HUES64 (cell line): ENCODE results near the gene POC1A.
"Not testable (repeated sequence)": the region's sequence is repeated elsewhere in the genome, so short reads cannot be mapped to it uniquely, and the experiment has no call there.

Source experiments
- H3K27ac ChIP-seq: 2 replicates; pipeline ENCODE4 v1.7.0; 2013; ENCODE audit warnings: low read depth, low read length, inconsistent platforms
- H3K27me3 ChIP-seq: 2 replicates; pipeline ENCODE4 v1.6.1; 2013; ENCODE audit warnings: mild to moderate bottlenecking, low read length; ENCODE audit not compliant: insufficient read depth
- H3K36me3 ChIP-seq: 2 replicates; pipeline ENCODE4 v1.6.1; 2013; ENCODE audit warnings: mild to moderate bottlenecking, low read length; ENCODE audit not compliant: insufficient read depth
- H3K4me1 ChIP-seq: 2 replicates; pipeline ENCODE4 v1.6.1; 2013; ENCODE audit warnings: mild to moderate bottlenecking, low read length, moderate library complexity; ENCODE audit not compliant: insufficient read depth
- H3K4me3 ChIP-seq: 2 replicates; pipeline ENCODE4 v1.5.1; 2013; ENCODE audit warnings: mild to moderate bottlenecking, low read length, moderate library complexity
- H3K9ac ChIP-seq: 2 replicates; pipeline ENCODE4 v1.6.1; 2013; ENCODE audit warnings: mild to moderate bottlenecking, low read depth, low read length
- H3K9me3 ChIP-seq: 2 replicates; pipeline ENCODE4 v1.6.1; 2013; ENCODE audit warnings: low read depth, low read length; ENCODE audit not compliant: insufficient read depth
- WGBS: fragments of 150-250, 120-280 bp; methylation state at CpG from one replicate; pipeline ENCODE4 v1.1.7; 2013; ENCODE audit warnings: missing lambda C conversion rate; 5-methylcytosine and 5-hydroxymethylcytosine counted together

Gene POC1A

DNA sequence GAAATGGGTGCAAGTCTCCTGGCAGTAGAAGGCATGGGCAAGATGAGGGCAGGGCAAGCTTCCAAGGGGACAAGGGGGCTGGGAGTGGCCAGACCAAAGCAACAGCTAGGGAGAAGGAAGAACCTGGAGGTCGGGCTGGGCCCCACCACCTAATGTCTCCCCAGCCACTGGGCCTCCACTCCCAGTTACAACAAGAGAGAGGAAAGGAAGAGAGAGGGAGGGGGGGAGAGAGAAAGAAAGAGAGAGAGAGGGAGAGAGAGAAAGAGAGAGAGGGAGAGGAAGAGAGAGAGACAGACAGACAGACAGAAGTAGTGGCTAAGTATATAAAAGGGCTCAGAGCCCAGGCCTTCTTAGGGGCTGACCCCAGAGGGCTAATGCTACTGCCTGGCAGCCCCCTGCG, 104.7 kb downstream of the POC1A start:
- WGBS: 91% methylated on average over 2 of the region's 2 CpGs
- Histone ChIP-seq H3K27me3 (no peaks in the 10 kb centered on the region), H3K27ac (no peak overlapping the region), H3K9me3 (no peaks in the 10 kb centered on the region), H3K36me3 (peaks cover 39% of the 10 kb centered on the region), H3K4me1 (peaks cover 17% of the 10 kb centered on the region; the same call in 1 of the 2 replicates), H3K4me3 (no peak overlapping the region), H3K9ac (no peak overlapping the region)

DNA sequence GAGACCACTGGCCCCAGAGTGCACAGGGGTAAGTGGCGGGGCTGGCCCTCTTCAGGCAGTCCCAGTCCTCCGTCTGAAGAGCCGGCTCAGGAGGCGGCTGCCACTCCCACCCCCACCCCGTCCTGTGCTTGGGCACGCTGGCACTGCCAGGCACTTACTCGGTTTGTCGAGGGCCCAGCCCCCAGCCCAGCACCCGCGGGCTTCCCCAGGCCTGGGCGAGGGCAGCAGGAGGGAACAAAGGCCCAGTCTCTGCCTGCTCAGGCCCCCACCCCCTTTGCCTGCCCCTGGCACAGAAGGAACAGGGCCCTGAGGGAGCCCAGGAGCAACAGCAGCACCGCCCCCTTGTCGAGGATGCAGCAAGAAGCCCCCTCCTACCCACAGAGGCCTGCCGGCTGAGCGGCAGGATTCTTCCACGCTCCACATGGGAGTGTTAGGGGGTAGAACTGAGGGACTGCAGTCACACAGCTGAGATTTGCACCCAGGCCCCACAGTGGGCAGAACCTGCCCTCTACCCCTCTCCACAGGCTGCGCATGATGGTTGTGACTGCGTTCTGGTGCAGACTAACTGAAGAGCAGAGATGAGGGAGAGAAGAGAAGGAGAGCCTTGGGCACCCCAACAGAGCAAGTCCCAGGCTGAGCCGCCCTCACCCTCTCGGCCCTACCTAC, 106.8 kb downstream of the POC1A start:
- Histone ChIP-seq H3K9me3 (no peaks in the 10 kb centered on the region), H3K27ac (no peak overlapping the region), H3K4me3 (no peak overlapping the region), H3K27me3 (no peaks in the 10 kb centered on the region), H3K36me3 (peaks cover 33% of the 10 kb centered on the region), H3K4me1 (peaks cover 7% of the 10 kb centered on the region; the same call in 1 of the 2 replicates), H3K9ac (no peak overlapping the region)
- 81% methylated on average over 14 of the region's 20 CpGs for WGBS

DNA sequence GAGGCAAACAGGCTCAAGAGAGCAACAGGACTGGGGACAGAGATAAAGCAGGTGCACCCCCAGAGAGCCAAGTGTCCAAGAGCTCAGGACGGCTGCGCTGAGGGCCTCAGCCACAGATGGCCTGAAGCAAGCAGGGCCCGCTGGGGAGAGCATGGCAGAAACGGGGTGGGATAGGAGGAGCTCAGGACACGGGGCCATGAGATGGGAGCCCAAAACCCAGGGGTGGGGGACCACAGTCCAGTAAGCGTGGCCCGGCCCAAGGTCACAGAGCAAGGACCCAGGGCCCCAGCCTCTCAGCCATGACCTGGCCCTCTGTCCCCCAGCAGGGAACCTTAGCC, 107.4 kb downstream of the POC1A start:
- Histone ChIP-seq H3K36me3 (peaks cover 28% of the 10 kb centered on the region), H3K27me3 (no peaks in the 10 kb centered on the region), H3K4me3 (no peak overlapping the region), H3K9me3 (no peaks in the 10 kb centered on the region), H3K27ac (no peak overlapping the region), H3K4me1 (0 out of 2 replicates have a peak, but pooled peaks cover 7% of the 10 kb centered on the region), H3K9ac (no peak overlapping the region)
- 88% methylated on average over 7 of the region's 7 CpGs for WGBS

DNA sequence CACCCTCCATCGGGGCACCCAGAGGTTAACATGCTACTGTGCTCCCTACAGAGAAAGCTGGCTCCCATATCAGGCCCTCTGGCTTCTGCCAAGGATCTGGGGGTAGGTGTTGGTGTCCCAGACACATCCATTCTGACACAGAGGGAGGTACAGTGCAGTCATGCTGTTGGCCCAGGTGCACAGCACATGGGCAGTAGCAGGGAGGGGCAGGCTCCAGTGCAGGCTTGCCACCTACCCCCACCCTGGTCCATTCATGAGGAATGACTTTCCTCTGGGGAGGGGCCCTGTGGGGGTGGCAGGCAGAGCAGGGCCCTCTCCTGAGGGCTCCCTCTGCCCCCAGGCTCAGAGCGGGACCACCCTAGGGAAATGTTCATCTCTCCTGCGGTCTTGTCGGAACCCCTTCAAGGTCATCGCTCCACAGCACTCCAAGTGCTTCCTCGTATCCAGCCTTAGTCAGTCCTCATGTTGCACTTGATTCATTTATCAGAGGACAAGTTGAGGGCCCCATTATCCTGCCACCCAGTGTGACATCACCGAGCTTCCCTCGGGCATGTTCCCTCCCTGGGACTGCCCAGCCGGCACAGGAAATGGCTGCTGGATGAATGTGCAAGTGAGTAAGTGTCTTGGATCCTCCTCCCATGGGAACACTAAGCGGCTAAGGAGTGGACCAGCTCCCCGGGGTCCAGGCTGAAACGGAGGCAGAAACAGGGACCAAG, 107.9 kb downstream of the POC1A start:
- H3K36me3 ChIP-seq: peaks cover 23% of the 10 kb centered on the region
- 0 out of 2 replicates have a peak, but pooled peaks cover 7% of the 10 kb centered on the region for H3K4me1 ChIP-seq
- H3K27ac ChIP-seq: no peak overlapping the region
- no peak overlapping the region for H3K9ac ChIP-seq
- no peaks in the 10 kb centered on the region for H3K9me3 ChIP-seq
- H3K27me3 ChIP-seq: no peaks in the 10 kb centered on the region
- 85% methylated on average over 12 of the region's 12 CpGs for WGBS
- no peak overlapping the region for H3K4me3 ChIP-seq

DNA sequence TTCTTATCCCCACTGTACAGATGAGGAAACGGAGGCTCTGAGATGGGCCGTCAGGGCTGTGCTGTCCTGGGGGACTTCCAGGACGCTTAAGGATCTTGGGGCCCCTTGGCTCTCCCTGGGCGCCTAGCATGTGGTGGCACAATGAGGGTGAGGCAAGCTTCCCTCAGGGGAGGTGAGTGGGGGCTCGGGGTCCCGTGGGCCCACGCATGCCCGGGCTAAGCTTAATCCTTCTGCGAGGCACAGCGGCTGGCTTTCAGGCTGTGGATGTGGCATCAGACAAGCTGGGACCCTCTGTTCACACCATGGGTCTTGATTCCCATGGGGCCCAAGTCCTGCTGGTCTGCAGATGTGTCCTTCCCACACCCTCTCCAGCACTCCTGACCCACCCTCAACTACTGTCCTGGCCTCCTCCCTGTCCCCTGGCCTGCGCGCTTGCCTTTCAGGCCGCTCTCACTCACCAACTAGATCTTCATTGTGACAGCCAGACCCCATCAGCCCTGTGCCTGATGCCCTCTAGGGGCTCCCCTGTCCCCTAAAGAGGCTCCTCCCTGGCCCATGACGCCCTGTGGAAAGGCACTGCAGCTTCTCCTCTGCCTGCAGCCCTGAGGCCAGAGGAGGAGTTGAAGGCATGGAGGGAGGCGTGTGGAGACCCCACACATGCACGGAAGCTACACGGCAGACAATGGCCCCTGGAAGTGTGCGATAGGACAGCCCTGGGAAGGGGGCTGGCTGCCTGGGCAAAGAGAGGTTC, 109.2 kb downstream of the POC1A start:
- Histone ChIP-seq H3K4me3 (no peak overlapping the region), H3K27ac (no peak overlapping the region; the same call in 1 of the 2 replicates), H3K27me3 (no peaks in the 10 kb centered on the region), H3K36me3 (peaks cover 10% of the 10 kb centered on the region), H3K4me1 (0 out of 2 replicates have a peak, but pooled peaks cover 7% of the 10 kb centered on the region), H3K9me3 (no peaks in the 10 kb centered on the region), H3K9ac (no peak overlapping the region)
- 89% methylated on average over 18 of the region's 18 CpGs for WGBS

DNA sequence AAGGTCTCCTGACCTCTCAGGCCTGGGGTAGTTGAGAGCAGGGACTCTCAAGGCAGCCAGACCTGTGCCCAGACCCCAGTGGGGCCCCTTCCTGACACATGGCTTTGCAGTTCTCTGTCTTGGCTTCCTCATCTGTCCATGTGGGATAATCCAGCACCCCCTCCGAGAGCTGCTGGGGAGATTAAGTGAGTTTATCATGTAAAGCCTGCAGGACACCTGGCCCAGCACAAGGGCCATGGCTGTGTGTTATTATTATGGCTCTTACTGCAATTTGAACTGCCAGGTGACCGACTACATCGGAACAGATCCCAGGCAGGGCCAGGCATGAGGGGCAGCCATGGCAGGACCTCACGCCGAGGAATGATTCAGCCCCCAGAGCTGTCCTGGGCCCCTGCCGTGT, 110.5 kb downstream of the POC1A start:
- 0 out of 2 replicates have a peak, but pooled peaks cover 7% of the 10 kb centered on the region for H3K4me1 ChIP-seq
- H3K4me3 ChIP-seq: no peak overlapping the region
- no peak overlapping the region for H3K9ac ChIP-seq
- H3K27me3 ChIP-seq: no peaks in the 10 kb centered on the region
- WGBS: 90% methylated on average over 6 of the region's 6 CpGs
- no peaks in the 10 kb centered on the region for H3K9me3 ChIP-seq
- H3K36me3 ChIP-seq: no peaks in the 10 kb centered on the region
- H3K27ac ChIP-seq: no peak overlapping the region

DNA sequence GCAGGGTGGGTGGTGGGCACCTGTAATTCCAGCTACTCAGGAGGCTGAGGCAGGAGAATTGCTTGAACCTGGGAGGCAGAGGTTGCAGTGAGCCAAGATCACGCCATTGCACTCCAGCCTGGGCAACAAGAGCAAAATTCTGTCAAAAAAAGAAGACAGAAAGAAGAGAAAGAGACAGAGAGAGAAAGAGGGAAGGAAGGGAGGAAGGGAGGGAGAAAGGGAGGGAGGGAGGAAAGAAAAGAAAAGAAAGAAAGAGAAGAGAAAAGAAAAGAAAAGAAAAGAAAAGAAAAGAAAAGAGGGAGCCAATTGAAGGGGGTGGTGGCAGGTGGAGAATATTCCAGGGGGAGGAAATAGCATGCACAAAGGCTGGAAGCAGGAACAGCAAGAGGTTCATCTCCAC, 111.2 kb downstream of the POC1A start:
- WGBS: 86% methylated on average over 1 of the region's 1 CpG
- not testable (repeated sequence) for H3K27me3 ChIP-seq, H3K9me3 ChIP-seq, H3K27ac ChIP-seq, H3K4me1 ChIP-seq, H3K4me3 ChIP-seq, H3K36me3 ChIP-seq, H3K9ac ChIP-seq

DNA sequence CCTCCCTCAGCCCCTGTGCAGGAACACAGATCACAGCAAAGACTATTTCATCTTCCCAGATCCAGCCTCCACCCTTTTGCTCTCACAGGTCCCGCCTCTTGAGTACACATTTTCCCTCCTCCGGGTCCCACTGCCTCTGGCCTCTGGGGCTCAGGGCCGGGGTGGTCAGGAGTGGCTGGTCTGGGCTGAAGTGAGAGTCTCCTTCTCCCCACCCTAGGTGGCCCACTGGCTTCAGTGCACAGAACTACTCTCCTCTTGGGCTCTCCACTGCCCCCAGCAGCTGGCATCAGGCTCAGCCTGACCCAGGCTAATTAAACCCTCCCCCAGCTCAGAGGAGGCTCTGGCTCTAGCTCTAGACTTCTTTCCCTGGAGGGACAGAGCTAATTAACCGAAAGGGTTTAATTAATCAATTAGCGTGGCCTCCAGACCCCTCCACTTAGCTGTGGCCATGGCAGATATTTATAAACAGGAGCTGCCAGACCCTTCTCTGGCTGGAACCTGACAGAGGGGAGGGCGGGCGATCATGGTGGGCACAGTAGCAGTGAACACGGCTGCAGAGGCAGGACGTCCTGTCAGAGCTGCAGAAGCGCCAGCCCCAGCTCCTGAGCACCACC, 113.0 kb downstream of the POC1A start:
- no peak overlapping the region for H3K4me3 ChIP-seq
- H3K4me1 ChIP-seq: 0 out of 2 replicates have a peak, but pooled peaks cover 6% of the 10 kb centered on the region
- H3K27ac ChIP-seq: no peak overlapping the region
- H3K9ac ChIP-seq: no peak overlapping the region
- no peaks in the 10 kb centered on the region for H3K36me3 ChIP-seq
- WGBS: 80% methylated on average over 10 of the region's 10 CpGs
- no peaks in the 10 kb centered on the region for H3K9me3 ChIP-seq
- no peaks in the 10 kb centered on the region for H3K27me3 ChIP-seq

DNA sequence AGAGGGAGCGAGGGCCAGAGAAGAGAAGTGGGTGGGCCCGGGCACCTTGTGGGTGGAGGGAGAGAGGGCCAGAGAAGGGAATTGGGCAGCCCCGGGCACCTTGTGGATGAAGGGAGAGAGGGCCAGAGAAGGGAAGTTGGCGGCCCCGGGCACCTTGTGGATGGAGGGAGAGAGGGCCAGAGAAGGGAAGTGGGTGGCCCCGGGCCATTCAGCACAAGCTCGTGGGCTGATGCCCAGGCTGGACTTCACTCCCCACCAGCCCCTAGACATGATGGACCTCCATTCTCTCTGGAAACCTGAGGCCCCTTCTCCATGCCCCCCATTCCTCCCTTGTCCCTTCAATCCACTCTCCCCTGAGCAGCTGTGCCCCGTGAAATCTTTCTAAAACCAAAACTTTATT, 113.6 kb downstream of the POC1A start:
- H3K4me3 ChIP-seq: no peak overlapping the region
- 0 out of 2 replicates have a peak, but pooled peaks cover 3% of the 10 kb centered on the region for H3K4me1 ChIP-seq
- no peaks in the 10 kb centered on the region for H3K9me3 ChIP-seq
- no peaks in the 10 kb centered on the region for H3K36me3 ChIP-seq
- H3K9ac ChIP-seq: no peak overlapping the region
- H3K27ac ChIP-seq: no peak overlapping the region
- WGBS: 92% methylated on average over 8 of the region's 8 CpGs
- H3K27me3 ChIP-seq: no peaks in the 10 kb centered on the region

DNA sequence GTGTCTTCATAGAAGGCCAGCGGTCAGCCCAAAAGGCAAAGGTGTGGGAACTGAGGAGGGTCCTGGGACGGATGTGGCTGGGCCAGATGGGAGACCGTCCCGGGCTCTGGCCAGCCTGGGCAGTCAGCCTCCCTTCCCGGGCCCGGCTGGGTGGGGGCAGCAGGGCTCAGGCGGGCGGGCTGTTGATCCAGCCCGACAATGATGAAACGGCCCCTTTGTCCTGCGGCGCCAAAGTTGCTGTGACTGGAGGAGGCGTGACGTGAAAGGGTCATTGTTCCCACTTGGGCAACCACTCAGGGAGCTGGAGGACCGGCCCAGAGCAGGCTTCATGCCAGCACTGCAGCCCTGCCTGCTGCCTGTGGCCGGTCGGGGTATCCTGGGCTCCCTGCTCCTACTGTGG, 114.4 kb downstream of the POC1A start:
- 91% methylated on average over 17 of the region's 17 CpGs for WGBS
- H3K27me3 ChIP-seq: no peaks in the 10 kb centered on the region
- no peaks in the 10 kb centered on the region for H3K4me1 ChIP-seq
- H3K9ac ChIP-seq: no peak overlapping the region
- H3K9me3 ChIP-seq: no peaks in the 10 kb centered on the region
- no peak overlapping the region for H3K27ac ChIP-seq
- no peak overlapping the region for H3K4me3 ChIP-seq
- no peaks in the 10 kb centered on the region for H3K36me3 ChIP-seq

DNA sequence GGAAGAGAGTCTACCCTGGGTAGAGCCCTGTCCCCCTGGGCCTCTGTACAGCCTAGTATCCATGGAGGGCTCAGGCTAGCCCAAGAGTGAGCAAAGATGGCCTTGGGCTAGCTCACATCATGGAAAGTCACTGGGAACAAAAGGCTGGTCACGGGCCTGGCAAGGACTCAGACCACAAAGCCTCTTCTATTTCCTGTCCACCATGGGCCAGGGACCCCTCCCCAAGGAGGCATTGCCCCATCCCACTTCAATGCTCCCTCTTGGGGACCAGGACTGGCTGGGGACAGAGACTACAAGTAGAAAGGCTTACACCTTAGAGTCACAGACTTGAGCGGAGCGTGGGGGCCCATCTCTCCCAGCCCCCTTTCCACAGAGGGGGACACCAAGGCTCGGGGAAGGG, 114.8 kb downstream of the POC1A start:
- no peak overlapping the region for H3K9ac ChIP-seq
- H3K9me3 ChIP-seq: no peaks in the 10 kb centered on the region
- no peaks in the 10 kb centered on the region for H3K36me3 ChIP-seq
- H3K4me3 ChIP-seq: no peak overlapping the region
- WGBS: 92% methylated on average over 4 of the region's 4 CpGs
- H3K27me3 ChIP-seq: no peaks in the 10 kb centered on the region
- no peaks in the 10 kb centered on the region for H3K4me1 ChIP-seq
- no peak overlapping the region for H3K27ac ChIP-seq
